Heart left ventricle (tissue), 13 donors: ENCODE measurements around the gene MICAL2.

Source experiments
- CTCF ChIP-seq, 12 donors: fragments of 200-600 bp; sonication (generic) in 4 of 12; IDR thresholded peaks; one replicate each; pipeline versions ENCODE4 v1.5.0 to v1.8.0; 2018 to 2022; ENCODE audit warnings: antibody characterized with exemption in 12 of 12, mild to moderate bottlenecking in 5 of 12
- POLR2A ChIP-seq, 2 donors: fragments of 450-650 bp; IDR thresholded peaks; one replicate each; pipeline ENCODE4 v1.6.1; 2017; ENCODE audit warnings: antibody characterized with exemption in 2 of 2, mild to moderate bottlenecking in 2 of 2, moderate library complexity in 2 of 2
- donor health status: ischemic (EF 13 %, LVEDD 7.1; RV severe dilation, severe dysfunction).
- donor health status: DM: no; HTN: yes; CAD: no.
- donor health status: DM: no; HTN: no; CAD: no.
- donor health status: ischemic (EF 25% LVEDD 6.9; RV normal size, moderate dysfunction).
- donor health status: ischemic (EF 25% LVEDD 5.7; RV mildly dilated, moderate dysfunction).
- donor health status: ischemic (EF 35%, LVEDD 5.7; RV mildly dilated, moderate dysfunction).
- donor health status: nonischemic (EF 11% LVEDD 7.7; RV severe dilation, severe dysfunction).
- donor health status: DM: yes; HTN: yes; CAD: no.
- donor health status: PGD.
- donor health status: ischemic (EF 29% LVEDD 5.4; RV normal size, mild dysfunction).
- donor health status: nonischemic (EF 23%, LVEDD 6.1; RV moderate dilation, normal function).

DNA sequence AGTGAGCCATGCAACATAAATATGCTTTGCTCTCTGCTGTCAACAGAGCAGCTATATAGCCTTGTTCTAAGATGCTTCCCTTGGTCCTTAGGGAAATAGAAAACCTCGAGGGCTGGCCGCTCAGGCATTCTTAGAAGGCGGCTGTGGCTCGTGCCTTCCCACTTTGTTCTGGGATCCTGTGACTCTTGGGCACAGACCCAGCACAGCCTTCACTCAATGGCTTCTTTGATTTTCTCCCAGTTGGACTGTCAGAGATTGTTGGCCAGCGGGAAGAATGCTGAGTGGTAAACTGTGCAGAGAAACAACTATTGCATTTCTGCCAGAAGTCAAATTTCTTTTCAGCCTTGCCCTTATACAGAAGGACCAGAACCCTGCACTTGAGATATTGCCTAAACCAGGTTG, 9.5 kb upstream of the MICAL2 start:
- TF ChIP-seq CTCF (IDR thresholded peaks at IDR 0.05) (no peak), POLR2A (IDR thresholded peaks at IDR 0.05) (no peak)
